Activated CD4-positive, CD25-positive, alpha-beta regulatory T cell treated with anti-CD3 and anti-CD28 coated beads, Interleukin-2, amount 50 U/mL, for 24 hours (primary cell): ENCODE data around the gene SMOC2.
"Not testable (repeated sequence)": the region's sequence is repeated elsewhere in the genome, so short reads cannot be mapped to it uniquely, and the experiment has no call there.

ENCODE experiments used
- ATAC-seq, 2 donors: fragments of 150-1000 bp; cut with Tn5 transposase; one replicate each; pipeline ENCODE4 v1.10.0; 2021; ENCODE audit warnings: mild to moderate bottlenecking in 1 of 2, moderate library complexity in 1 of 2

The SMOC2 gene

DNA sequence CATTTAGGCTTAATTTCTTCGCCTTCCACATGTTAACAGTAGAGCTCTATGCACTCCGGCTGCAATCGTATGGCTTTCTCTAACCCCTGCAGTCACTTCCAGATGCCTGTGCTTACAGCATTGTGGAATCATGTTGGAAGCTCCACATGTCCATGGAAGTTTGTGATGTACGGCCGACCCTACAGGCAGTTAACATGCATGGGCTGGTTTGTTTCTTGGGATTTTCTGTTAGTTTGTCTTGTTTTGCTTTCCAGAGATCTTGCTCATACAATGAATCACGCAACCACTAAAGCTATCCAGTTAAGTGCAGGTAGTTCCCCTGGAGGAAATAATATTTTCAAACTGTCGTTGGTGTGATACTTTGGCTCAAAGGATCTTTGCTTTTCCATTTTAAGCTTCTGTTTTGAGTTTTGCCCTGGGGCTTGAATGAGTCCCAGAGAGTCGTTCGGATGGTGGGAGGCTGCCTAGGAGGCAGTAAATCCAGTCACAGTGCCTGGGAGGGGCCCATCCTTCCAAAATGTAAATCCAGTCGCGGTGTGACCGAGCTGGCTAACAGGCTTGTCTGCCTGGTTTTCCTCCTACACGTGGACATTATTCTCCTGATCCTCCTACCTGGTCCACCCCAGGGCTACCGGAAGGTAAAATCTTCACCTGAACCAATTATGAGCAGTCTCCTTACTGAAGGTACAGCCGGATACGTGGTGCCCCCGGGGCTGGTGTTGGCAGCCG lies 225.9 kb downstream of the SMOC2 start:
- no peak for ATAC-seq

DNA sequence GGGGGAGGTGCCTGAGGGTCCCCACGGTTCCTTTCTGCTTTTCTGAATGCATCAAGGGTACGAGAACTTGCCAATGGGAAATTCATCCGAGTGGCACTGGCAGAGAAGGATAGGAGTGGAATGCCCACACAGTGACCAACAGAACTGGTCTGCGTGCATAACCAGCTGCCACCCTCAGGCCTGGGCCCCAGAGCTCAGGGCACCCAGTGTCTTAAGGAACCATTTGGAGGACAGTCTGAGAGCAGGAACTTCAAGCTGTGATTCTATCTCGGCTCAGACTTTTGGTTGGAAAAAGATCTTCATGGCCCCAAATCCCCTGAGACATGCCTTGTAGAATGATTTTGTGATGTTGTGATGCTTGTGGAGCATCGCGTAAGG lies 226.4 kb downstream of the SMOC2 start:
- ATAC-seq: no peak

DNA sequence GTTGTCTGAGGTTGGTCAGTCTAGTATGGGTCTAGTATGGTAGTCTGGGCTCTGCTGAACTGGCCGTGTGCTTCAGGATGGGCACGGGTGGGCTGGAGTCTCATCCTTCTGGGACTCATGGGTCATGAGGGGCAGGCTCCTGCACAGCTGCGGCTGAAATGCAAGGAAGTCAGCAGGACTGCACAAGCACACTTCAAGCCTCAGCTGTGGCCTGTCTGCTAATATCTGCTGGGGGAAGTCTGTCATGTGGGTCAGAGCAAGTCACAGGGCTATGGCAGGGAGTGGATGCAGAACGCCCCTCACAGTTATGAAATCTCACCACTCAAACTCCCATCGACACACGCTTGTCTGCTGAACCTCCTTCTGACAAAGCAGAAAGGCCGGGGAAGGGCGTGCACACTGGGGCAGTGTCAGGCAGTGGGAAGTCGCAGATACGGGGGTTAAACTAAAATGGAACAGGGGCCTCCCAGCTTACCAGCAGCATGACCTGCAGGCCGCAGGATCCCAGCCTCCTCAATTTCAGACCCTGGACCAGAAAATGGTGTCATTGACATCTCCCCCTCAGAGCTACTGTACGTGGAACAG lies 229.5 kb downstream of the SMOC2 start:
- ATAC-seq: no peak

DNA sequence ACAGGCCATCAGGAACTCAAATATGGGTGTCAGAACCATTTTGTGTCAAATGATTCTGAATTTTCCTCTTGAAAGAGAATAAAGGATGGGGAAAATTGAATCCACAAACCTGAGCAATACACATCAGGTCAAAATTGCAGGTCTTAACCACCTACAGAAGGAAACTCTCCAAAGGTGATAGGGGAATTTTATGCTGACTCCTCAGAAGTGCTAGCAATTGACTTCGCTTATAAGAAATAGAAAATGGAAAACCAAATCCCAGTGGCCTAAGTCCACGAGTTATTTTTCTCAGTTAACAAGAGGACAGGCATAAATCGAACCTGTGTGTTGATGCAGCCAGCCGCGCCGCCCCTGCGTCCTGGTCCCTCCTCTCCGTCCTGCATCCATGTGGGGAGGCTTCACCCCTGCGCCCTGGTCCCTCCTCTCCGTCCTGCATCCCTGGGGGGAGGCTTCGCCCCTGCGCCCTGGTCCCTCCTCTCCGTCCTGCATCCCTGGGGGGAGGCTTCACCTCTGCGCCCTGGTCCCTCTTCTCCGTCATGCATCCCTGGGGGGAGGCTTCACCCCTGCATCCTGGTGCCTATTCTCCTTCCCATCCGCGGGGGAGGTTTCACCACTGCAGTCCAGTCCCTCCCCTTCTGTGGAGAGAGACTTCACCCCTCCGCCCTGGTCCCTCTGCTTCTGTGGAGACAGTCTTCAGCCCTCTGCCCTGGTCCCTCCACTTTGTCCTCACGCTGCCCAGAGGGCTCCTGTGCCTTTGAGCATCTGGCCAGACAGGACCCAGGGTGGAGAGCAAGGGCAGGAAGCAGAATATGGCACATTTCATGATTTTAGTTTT lies 230.3 kb downstream of the SMOC2 start:
- ATAC-seq: no peak

DNA sequence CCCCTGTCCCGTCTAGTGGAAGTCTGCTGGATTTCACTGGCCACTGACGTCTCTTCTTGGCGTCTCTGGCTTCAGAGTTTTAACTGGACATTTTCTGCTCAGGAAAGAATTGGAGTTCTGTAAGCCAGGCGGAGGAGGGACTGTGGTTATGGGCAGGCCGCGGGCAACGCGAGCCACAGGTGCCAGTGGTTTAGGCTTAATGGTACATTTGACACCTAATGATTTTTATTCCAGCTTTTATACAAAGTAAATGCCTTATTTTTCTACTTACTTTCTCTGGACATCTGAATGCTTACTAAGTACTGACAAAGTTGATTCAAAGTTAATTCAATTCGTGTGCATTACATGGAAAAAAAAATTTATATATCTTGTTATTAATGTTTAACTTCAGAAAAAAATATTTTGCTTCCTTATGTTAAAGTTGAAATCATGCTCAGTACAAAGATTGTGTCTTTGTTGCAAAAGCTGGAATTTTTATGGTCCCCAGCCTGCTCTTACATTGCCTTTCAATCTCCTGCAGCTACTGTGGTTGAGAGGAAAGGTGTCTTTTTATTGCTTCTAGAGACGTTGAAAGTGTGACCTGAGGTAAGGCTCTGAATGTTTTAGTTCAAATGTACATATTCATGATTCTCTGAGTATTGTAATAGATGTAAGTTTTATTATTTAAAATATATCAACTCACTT lies 231.0 kb downstream of the SMOC2 start:
- no peak for ATAC-seq

DNA sequence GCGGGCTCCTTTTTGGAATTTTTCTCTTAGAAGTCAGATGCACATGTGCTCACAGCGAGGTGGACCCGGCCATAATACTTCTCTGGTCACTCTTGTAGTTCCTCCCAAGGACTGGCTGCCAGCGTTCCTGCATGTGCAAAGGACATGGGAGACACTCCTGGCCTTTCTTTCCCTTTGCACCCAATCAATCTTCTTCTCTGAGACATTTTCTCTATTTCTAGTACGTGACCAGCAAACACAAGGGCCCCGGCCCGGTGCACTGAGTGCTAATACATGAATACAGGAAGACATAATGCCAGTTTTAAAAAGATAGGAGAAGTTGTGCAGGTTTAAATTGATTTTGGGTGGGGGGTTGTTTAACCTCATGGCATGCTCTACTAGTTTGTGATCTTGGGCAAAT lies 233.6 kb downstream of the SMOC2 start:
- no peak for ATAC-seq

DNA sequence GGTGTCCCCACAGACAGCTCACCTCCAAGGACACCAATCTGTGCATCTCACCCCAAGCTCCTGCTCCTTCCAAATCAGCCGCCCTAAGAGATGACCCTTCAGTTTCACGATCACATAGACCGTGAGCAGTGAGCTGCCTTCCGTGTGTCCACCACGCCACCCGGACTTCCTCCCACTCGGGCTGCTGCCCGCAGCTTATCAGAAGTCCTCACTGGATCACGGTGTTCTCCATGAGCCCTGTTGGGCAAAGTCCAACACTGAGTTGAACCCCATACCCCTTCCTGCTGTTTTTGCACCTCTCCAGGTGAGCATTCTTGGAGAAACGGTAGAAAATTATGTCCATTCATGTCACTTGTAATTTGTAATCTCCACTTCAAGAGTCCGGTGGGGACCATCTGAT lies 234.4 kb downstream of the SMOC2 start:
- ATAC-seq: no peak

DNA sequence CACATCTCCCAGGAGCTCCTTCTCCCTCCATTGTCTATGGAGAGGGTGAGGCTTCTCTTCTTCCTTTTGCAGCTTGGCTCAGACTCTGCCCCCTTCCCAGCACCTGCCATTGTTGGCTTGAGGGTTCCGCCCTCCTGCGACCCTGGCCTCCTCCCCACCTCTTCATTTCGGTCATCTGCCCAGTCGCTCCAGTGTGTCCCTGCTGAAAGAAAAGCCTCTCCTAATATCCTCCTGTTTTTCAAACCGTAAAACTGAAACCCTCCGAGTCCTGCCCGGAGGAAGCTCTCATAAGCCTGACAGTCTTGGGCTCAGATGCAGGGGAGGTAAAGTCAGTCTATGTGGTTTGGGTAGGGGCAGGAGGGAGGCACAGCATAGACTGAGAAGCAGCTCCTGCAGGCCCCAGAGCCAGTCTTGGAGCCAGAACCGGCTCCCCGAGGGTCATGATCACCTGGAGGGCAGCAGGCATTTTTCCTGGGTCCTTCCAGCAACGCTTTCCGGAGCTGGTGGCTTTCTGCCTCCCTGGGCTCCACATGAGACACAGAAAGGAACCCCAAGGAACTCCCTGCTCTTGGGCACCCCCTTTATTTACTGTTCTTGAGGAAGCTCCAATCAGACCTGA lies 235.1 kb downstream of the SMOC2 start:
- no peak for ATAC-seq

DNA sequence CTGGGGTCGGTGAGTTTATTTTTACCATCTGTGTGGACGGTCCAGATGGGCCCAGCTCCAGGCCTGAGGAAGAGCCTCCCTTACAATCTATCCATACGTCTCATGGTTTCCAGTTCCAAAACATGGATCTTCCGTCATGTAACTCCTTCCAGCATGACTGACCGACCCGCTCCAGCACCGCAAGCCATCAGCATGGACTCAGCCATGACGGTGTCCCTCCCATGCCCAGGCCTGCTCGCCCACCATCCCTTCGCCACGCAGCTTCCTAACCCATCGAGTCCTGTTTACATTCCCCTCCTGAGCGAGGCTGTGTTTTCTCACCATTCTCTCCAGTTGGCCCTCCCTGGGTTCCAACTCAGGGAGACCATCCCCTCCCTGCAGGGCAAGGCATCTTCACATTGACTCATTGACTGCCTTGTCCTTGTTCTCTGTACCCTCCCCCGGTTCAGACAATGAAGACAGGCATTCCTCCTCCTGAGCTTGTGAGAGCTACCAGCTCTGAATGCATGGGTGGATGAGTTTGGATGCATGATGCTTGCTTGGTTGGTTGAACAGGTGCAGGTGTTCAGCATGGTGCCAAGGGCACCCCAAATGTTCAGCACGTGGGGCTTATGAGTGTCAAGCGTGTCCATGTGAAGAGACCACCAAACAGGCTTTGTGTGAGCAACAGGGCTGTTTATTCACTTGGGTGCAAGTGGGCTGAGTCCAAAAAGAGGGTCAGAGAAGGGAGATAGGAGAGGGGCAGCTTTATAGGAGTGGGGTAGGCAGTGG lies 235.8 kb downstream of the SMOC2 start:
- no peak for ATAC-seq

DNA sequence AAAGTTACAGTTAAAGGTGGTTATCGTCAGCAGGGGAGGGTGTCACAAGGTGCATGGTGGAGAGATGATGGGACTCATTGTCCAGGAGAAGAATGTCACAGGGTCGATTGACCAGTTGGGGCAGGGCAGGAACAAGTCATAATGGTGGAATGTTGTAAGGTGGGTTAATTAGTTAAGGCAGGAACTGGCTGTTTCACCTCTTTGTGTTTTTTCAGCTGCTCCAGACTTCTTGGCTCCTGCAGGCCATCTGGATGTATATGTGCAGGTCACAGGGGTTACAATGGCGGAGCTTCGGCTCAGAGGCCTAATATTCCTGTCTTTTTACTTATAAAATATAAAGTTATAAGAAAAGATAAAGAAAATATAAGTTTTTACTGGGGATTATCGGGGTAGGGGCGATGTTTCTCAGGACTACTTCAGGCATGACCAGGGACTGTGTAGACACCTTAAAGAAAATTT lies 236.4 kb downstream of the SMOC2 start:
- ATAC-seq: not testable (repeated sequence)

DNA sequence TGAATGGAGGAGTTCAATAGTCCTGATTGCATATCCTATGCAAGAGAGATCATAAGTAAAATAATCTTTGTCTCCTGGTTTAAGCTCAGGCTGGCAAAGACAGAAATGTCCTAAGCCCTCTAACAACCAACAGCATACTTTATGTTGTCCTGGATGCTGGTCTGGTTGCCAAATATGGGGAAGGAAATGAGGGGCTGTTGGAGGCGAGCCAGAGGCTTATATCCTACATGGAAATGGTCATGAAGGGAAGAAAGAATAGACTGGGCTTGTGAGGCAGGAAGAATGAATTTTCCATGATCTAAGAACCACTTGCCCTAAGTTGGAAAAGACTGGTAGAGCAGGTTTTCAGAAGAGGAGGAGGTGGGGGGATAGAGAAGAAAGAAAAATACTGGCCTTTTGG lies 237.1 kb downstream of the SMOC2 start:
- ATAC-seq: no peak

DNA sequence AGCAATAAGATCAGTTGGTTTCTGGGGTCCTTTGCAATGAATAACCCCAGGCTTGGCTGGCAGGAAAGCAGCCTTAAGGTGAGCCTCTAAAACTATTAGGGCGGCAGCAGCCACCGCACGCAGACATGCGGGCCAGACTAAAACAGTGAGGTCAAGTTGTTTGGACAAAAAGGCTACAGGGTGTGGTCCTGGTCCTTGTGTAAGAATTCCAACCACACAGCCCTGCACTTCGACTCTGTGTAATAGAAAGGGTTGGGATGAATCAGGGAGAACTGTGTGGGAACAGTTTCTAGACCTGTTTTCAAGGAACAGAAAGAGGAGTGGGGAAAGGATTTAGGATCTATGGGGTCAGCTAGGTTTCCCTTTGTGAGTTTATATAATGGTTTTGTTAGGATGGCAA lies 237.6 kb downstream of the SMOC2 start:
- ATAC-seq: no peak

DNA sequence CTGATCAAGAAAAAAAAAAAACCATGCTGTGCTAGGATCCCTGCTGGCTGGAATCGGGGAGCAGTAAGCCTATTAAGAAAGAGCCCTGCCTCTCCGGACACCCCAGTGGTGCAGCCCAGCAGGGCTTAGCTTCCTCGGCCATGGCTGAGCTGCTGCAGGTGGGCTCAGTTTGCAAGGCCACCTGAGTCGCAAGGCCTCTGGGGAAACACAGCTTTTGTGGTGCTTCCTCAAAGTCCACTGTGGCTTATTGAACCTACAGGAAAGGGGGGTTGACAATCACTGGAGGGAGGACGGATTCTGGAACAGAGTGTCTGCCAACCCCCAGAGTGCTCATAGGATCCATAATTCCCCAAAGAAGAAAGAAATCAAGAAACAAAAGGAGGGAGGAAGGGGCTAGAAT lies 240.8 kb downstream of the SMOC2 start:
- no peak for ATAC-seq

DNA sequence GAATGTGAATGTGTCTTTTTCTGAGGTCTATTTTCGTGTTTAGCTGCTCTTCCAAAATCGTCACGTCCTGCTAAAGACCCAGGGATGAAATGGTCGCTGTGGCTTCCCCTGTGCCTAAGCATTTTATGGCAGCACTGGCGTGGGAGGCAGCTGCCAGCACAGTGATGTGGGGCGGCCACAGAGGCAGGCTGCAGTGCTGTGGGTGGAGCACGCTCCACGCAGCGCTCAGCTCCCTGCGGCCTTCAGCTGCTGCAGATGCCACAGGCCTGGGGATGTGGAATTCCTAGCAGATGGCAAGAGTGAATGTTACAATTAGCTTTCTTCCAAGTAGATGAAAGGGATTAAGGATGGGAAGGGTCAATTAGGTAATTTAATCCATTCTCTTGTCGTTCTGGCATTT lies 242.6 kb downstream of the SMOC2 start:
- no peak for ATAC-seq

DNA sequence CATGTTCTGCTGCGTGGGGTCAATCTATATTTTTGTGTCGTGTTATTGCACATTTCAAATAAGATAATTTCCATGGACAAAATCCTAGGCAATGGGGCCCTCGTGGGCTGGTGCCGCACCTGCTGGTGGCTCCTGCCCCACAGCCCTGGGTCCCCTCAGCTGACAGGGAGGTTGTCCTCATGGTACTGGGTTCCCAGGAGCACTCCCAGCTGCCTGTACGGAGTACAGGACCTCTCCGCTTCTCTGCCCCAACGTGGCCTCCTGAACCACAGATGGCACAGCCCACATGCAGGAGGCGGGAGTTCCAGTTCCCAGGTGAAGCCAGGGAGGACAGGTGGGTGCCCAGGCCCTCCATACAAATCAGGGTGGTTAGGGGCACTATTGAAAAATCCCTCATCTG lies 243.5 kb downstream of the SMOC2 start:
- ATAC-seq: no peak

DNA sequence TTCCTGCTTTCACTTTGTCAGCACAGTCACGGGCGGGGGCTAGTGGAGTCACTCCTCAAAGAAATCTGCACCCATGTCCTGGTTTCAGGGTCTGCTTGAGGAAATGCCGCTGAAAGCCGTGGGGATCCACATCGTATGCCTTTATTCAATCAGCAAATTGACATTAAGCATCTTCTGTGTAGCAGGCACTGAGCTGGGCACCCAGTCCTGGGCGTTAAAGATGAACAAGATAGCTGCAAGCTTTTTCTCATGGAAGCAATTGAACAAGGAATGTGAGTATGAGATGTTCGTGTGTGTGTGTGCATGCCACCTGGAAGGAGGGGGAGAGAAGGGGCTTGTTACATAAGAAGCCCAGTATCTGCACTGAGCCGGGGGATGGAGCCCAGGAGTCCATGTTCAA lies 243.9 kb downstream of the SMOC2 start:
- no peak for ATAC-seq

DNA sequence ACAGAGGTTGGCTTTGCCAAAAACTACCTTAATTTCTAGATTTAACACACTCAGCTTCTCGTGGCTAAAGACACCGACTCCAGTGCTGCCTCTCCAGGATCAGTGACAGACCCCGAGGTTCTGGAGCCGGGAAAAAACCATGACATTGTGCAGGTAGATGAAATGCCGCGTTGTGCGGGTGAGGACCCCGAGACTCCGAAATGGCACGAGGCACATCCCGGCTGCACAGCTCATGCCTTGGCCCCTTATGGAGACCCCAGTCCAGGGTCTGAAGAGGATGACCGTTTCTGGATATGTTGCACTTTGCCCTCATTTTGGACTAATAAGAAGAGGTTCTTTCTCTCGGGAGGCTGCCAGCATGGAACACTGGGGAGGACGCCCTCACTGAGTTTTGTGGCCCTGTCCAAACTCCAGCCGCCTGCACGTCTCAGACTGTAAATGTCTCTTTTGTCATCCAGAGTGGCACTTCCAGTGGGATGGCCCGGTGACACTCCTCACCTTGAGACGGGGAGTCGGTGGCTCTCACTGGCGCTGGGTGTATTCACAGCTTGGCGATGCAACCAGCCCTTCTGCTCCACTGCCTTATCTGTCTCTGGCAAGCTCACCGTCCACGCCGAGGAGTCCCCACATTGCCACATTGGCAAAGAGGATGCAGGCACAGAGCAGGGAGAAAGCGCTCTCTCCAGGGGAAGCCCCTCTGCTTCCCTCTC lies 245.2 kb downstream of the SMOC2 start:
- no peak for ATAC-seq

DNA sequence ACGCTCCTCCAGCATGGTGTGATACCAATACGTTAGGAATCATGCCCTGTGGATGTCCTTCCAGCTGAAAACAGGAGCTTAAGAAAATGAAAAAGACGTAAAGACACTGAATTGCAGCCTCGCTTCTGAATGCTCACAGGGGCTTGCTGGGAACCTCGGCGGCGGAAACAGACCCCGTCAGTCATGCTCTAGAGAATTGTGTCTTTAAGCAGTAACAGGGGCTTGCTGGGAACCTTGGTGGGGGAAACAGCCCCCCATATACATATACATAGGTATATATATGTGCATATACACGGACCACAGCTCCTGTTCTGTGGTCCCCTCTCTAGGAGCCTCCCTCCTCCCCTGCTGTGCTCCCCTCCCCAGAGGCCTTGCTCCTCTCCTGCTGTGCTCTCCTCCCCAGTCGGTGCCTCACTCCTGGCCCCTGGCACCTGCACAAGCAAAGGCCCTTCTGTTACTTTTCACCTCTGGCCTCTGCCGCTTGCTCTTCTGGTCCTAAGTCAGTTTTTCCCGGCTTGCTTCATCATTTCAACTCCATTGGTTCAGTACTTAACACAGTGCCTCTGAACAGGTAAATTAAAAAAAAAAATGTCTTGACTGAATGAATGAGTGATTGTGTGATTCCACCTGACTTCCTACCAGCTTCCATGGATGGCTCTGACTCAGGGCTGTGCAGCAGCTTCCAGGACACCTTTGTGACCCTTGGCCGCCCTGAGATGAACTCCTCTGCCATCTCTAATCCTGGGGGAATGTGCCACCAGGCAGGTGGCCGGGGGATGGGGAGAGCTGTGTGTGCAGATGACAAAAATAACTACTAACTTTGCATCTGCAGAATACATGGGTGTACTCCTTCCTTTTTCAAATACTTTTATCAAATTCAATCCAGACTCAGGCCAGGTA lies 246.1 kb downstream of the SMOC2 start:
- no peak for ATAC-seq

DNA sequence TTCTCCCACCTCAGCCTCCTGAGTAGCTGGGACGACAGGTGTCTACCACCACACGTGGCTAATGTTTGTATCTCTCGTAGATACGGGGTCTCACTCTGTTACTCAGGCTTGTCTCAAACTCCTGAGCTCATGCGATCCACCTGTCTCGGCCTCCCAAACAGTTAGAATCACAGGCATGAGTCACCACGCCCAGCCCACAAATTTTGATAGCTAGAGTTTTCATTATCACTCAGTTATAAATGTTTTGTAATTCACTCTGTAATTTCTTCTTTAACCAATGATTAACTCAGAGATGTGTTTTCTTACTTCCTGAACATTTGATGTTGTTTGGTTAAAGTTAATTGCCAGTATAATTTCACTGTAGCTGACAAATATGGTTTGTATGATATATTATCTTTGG lies 249.3 kb downstream of the SMOC2 start:
- ATAC-seq: no peak

DNA sequence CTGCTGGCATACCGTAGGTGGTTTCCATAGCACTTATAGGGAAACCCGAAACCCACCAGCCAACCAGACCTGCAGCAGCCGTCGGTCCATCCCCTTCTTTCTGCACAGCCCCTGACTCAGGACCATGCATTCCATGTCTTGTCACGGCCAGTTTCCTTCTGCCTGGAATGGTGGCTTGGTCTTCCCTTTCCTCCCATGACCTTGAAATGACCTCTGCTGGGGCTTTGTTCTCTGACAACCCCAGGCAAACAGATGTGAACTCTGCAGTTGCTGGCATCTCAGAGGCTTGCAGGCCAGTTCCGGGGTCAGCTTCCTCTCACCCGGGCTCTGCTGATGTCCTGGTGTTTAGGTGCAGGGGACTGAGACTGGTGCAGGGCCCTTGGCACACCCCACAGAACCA lies 250.8 kb downstream of the SMOC2 start:
- ATAC-seq: no peak
